Karpas-422 (cell line): ENCODE measurements around the gene DCUN1D3. TPM values are rescaled to one million over a fixed set of nuclear protein-coding genes. Genes with fewer than 3 reads are reported as not detected.

Experiments
- DNase-seq: peaks from one replicate; pipeline ENCODE4 v3.0.0-alpha.2; 2015
- H2AFZ ChIP-seq: fragments of 200-600 bp; sonication (generic); 2 replicates; pipeline ENCODE4 v1.6.1; 2014; ENCODE audit warnings: antibody characterized with exemption, low read length, mixed read lengths
- H3K27ac ChIP-seq: fragments of 200-600 bp; sonication (generic); 2 replicates; pipeline ENCODE4 v1.5.1; 2014; ENCODE audit warnings: mild to moderate bottlenecking, low read length, moderate library complexity
- H3K27me3 ChIP-seq: fragments of 200-600 bp; sonication (generic); 2 replicates; pipeline ENCODE4 v1.6.1; 2014; ENCODE audit warnings: low read length, mixed read lengths
- H3K36me3 ChIP-seq: fragments of 200-600 bp; sonication (generic); 2 replicates; pipeline ENCODE4 v1.6.1; 2014; ENCODE audit warnings: low read length, mixed read lengths; ENCODE audit not compliant: insufficient read depth
- H3K4me1 ChIP-seq: fragments of 200-600 bp; sonication (generic); 2 replicates; pipeline ENCODE4 v1.6.1; 2014; ENCODE audit warnings: mild to moderate bottlenecking, low read length, mixed read lengths
- H3K4me2 ChIP-seq: fragments of 200-600 bp; sonication (generic); 2 replicates; pipeline ENCODE4 v1.6.1; 2014; ENCODE audit warnings: low read length, low read depth, mild to moderate bottlenecking; ENCODE audit not compliant: poor library complexity, severe bottlenecking
- H3K4me3 ChIP-seq: fragments of 200-600 bp; sonication (generic); 2 replicates; pipeline ENCODE4 v1.5.1; 2014; ENCODE audit warnings: mild to moderate bottlenecking, antibody characterized with exemption, low read length, mixed read lengths
- H3K79me2 ChIP-seq: fragments of 200-600 bp; sonication (generic); 2 replicates; pipeline ENCODE4 v1.6.1; 2014; ENCODE audit warnings: mild to moderate bottlenecking, low read length, mixed read lengths
- H3K9ac ChIP-seq: fragments of 200-600 bp; sonication (generic); 2 replicates; pipeline ENCODE4 v1.6.0; 2014; ENCODE audit warnings: low read length
- H3K9me2 ChIP-seq: fragments of 200-600 bp; sonication (generic), shearing (Covaris generic); replicated peaks from 2 replicates; pipeline ENCODE4 v1.6.0; 2014; ENCODE audit warnings: mild to moderate bottlenecking, low read length, moderate library complexity; ENCODE audit not compliant: insufficient read depth
- H3K9me3 ChIP-seq: fragments of 300-700, 200-600 bp; sonication (generic); 2 replicates; pipeline ENCODE4 v1.6.1; 2014; ENCODE audit warnings: low read length, mixed read lengths
- H4K20me1 ChIP-seq: fragments of 200-600 bp; sonication (generic); 2 replicates; pipeline ENCODE4 v1.6.1; 2014; ENCODE audit warnings: mild to moderate bottlenecking, antibody characterized with exemption, low read length, low read depth; ENCODE audit not compliant: insufficient read depth
- total RNA-seq: library from RNA; depleted of rRNA; stranded (reverse); fragments of >200 nt; shearing (Covaris generic); gene quantifications from 2 replicates; pipeline ENCODE4 v1.2.3, GENCODE V29; 2014; ENCODE audit warnings: low replicate concordance

Gene DCUN1D3
- total RNA-seq, 1 experiment from 2014 or later, result 7.3 TPM

DNA sequence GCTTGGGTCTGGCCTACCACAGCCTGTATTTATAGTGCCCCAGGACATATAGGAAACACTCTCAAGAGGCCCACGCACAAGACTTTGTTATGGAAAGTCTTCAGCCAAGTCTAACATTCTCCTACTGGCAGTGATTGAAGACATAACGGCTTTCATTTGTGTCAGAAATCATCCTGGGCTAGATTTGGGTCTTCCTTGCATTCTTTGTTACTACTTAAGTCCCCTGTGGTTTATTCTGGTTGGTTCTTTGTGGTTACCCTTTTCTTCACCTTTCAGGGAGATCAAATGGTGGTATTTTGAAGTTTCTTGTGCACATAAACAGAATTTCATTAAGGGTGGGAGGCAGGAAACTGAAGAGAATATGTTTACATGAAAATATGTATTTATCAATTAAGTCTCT lies 56.1 kb downstream of the DCUN1D3 start:
- Histone ChIP-seq H2AFZ (no peak overlapping the region), H3K4me2 (no peak overlapping the region), H3K27me3 (no peaks in the 10 kb centered on the region), H3K9ac (no peak overlapping the region), H3K9me3 (no peaks in the 10 kb centered on the region), H3K27ac (no peak overlapping the region), H3K36me3 (peaks cover 29% of the 10 kb centered on the region), H3K4me1 (no peaks in the 10 kb centered on the region), H3K4me3 (no peak overlapping the region), H4K20me1 (no peaks in the 10 kb centered on the region), H3K79me2 (no peaks in the 10 kb centered on the region), H3K9me2 (no peaks in the 10 kb centered on the region)
- DNase-seq, result no peak

GRCh38 chr16:20839504-20839903 lies 60.7 kb downstream of the DCUN1D3 start:
- no peak for DNase-seq
- H3K27ac ChIP-seq, result no peak overlapping the region
- H3K36me3 ChIP-seq, result peaks cover 58% of the 10 kb centered on the region
- H3K4me2 ChIP-seq, result no peak overlapping the region
- no peak overlapping the region for H3K9ac ChIP-seq
- H3K9me3 ChIP-seq, result peaks cover 19% of the 10 kb centered on the region
- no peak overlapping the region for H3K4me3 ChIP-seq
- no peaks in the 10 kb centered on the region for H3K79me2 ChIP-seq
- no peaks in the 10 kb centered on the region for H3K9me2 ChIP-seq
- no peak overlapping the region for H2AFZ ChIP-seq
- H3K27me3 ChIP-seq, result no peaks in the 10 kb centered on the region
- H3K4me1 ChIP-seq, result peaks cover 3% of the 10 kb centered on the region; the same call in 1 of the 2 replicates
- no peaks in the 10 kb centered on the region for H4K20me1 ChIP-seq

DNA sequence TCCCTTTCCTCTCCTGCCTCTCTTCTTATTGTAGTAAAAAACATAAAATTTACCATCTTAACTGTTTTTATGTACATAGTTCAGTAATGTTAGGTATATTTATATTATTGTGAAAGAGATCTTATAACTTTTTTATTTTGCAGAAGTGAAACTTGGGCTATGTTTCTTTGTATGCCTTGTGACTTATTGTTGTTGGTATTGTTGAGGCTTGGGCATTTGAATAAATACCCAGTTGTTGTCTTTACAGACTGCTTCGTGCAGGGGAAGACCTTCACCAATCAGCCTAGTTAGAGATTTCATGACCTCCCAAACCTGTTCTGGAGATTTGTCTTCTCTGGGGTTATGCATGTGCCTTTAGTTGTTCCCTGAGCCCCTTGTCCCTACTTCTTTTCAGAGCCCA lies 61.9 kb downstream of the DCUN1D3 start:
- Histone ChIP-seq H3K4me2 (no peak overlapping the region), H3K79me2 (no peaks in the 10 kb centered on the region), H3K9me2 (no peaks in the 10 kb centered on the region), H3K9me3 (peaks cover 22% of the 10 kb centered on the region), H3K27me3 (no peaks in the 10 kb centered on the region), H3K9ac (no peak overlapping the region), H3K27ac (no peak overlapping the region), H4K20me1 (no peaks in the 10 kb centered on the region), H3K36me3 (peaks cover 68% of the 10 kb centered on the region), H2AFZ (no peak overlapping the region), H3K4me1 (peaks cover 3% of the 10 kb centered on the region; the same call in 1 of the 2 replicates), H3K4me3 (no peak overlapping the region)
- no peak for DNase-seq

DNA sequence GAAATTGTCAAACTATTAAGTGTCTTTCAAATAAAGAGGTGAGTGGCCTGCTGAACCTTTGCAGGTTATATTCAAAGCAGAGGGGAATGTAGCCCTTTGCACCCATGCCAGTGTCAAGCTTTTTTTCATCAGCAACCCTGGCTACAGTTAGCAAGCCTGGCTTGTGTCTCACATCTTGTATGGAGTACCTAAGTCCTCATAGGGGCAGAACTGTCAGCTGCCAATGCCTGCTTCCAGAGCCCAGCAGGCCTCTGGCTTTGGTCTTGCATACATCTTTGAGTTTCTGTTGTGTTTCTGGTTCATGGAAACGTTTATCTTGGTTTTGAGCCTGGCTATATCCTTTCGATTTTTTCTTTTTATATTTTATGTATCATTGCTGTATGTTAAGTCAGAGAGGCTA lies 67.1 kb downstream of the DCUN1D3 start:
- Histone ChIP-seq H3K27ac (no peak overlapping the region), H3K4me2 (no peak overlapping the region), H3K79me2 (no peaks in the 10 kb centered on the region), H2AFZ (no peak overlapping the region), H3K9me2 (no peaks in the 10 kb centered on the region), H3K9ac (no peak overlapping the region), H4K20me1 (no peaks in the 10 kb centered on the region), H3K4me1 (peaks cover 3% of the 10 kb centered on the region; the same call in 1 of the 2 replicates), H3K36me3 (peaks cover 54% of the 10 kb centered on the region), H3K9me3 (peaks cover 22% of the 10 kb centered on the region), H3K4me3 (no peak overlapping the region), H3K27me3 (no peaks in the 10 kb centered on the region)
- DNase-seq, result no peak

- no peak overlapping the region for H3K27ac ChIP-seq
- H3K4me3 ChIP-seq, result no peak overlapping the region
- peaks cover 12% of the 10 kb centered on the region for H3K9me3 ChIP-seq
- H2AFZ ChIP-seq, result no peak overlapping the region
- H3K27me3 ChIP-seq, result no peaks in the 10 kb centered on the region
- no peaks in the 10 kb centered on the region for H3K4me1 ChIP-seq
- no peak for DNase-seq
- no peak overlapping the region for H3K9ac ChIP-seq
- peaks cover 49% of the 10 kb centered on the region for H3K36me3 ChIP-seq
- H4K20me1 ChIP-seq, result no peaks in the 10 kb centered on the region
- no peaks in the 10 kb centered on the region for H3K9me2 ChIP-seq
- H3K4me2 ChIP-seq, result no peak overlapping the region
- H3K79me2 ChIP-seq, result no peaks in the 10 kb centered on the region
Observed at GRCh38 chr16:20830372-20830771, 69.8 kb downstream of the DCUN1D3 start.

- Histone ChIP-seq H3K36me3 (peaks cover 40% of the 10 kb centered on the region), H3K4me3 (no peak overlapping the region), H3K9me3 (peaks cover 4% of the 10 kb centered on the region), H3K4me2 (no peak overlapping the region), H3K9ac (no peak overlapping the region), H4K20me1 (no peaks in the 10 kb centered on the region), H3K79me2 (no peaks in the 10 kb centered on the region), H3K4me1 (no peaks in the 10 kb centered on the region), H3K27me3 (no peaks in the 10 kb centered on the region), H2AFZ (no peak overlapping the region), H3K27ac (no peak overlapping the region), H3K9me2 (no peaks in the 10 kb centered on the region)
- no peak for DNase-seq
Observed at GRCh38 chr16:20829536-20829935, 70.6 kb downstream of the DCUN1D3 start.

DNA sequence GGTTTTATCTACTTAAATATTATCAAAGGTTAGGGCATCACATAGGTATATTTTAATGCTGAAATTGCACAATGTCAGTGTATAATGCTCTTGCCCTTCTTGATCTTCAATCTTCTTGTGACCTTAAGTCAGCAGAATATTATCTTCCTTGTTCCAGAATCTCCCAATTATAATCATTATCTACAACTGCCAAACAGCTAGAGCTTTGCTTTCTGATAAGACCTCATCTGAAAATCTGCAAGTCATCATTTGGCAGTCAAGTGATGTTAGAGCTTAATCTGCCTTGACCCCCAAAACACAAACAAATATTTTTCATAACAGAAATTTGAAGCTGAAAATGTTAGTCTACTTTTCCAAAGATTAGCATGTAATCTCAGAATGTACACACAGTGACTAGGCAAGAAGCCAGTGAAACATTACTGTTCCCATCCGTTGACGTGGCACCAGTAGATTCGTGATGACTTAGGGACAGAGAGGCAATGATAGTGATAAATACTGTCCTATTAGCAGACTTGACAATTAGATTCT lies 74.1 kb downstream of the DCUN1D3 start:
- Histone ChIP-seq H3K9me2 (no peaks in the 10 kb centered on the region), H3K9ac (no peak overlapping the region), H3K4me1 (no peaks in the 10 kb centered on the region), H2AFZ (no peak overlapping the region), H3K4me2 (no peak overlapping the region), H3K9me3 (no peaks in the 10 kb centered on the region), H3K27ac (no peak overlapping the region), H3K27me3 (no peaks in the 10 kb centered on the region), H3K79me2 (no peaks in the 10 kb centered on the region), H4K20me1 (no peaks in the 10 kb centered on the region), H3K4me3 (no peak overlapping the region), H3K36me3 (peaks cover 29% of the 10 kb centered on the region; the same call in 1 of the 2 replicates)
- DNase-seq, result no peak

DNA sequence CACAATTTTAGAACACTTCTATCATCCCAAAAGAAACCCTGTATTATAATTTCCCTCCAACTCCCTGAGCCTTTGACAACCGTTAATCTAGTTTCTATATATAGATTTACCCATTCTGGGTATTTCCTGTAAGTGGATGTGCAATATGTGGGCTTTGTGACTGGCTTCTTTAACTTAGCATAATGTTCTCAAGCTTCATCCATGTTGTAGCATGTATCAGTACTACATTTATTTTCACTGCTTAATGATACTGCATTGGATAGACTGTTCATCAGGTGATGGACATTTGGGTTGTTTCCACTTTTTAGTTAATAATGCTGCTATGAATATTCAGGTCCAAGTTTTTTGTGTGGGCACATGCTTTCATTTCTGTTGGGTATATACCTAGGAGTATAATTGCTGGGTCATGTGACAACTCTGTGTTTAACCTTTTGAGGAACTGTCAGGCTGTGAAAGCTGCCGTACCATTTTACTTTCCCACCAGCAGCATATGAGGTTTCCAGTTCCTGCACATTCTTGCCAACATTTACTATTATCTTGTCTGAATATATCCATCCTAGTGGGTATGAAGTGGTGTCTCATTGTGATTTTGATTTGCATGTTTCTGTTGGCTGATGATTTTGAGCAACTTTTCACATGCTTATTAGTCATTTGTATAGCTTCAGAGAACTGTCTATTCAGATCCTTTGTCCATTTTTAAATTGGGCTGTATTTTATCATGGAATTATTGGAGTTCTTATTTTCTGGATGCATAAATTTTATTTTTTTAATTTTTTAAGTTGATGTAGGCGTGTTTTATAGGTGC lies 77.4 kb downstream of the DCUN1D3 start:
- Histone ChIP-seq H2AFZ (no peak overlapping the region), H4K20me1 (no peaks in the 10 kb centered on the region), H3K4me2 (no peak overlapping the region), H3K9me3 (no peaks in the 10 kb centered on the region), H3K79me2 (no peaks in the 10 kb centered on the region), H3K9me2 (no peaks in the 10 kb centered on the region), H3K27ac (no peak overlapping the region), H3K4me3 (no peak overlapping the region), H3K4me1 (no peaks in the 10 kb centered on the region), H3K9ac (no peak overlapping the region), H3K27me3 (no peaks in the 10 kb centered on the region), H3K36me3 (peaks cover 30% of the 10 kb centered on the region; the same call in 1 of the 2 replicates)
- DNase-seq, result no peak
